ENCODE measurements around the gene CDC14B. TPM values are rescaled to one million over a fixed set of nuclear protein-coding genes. Genes with fewer than 3 reads are reported as not detected.
"Not testable (repeated sequence)": the region's sequence is repeated elsewhere in the genome, so short reads cannot be mapped to it uniquely, and the experiment has no call there.

Gene CDC14B
- total RNA-seq: 10 to 100 TPM in 3 of 4 donors, 1 to 10 TPM in 1; 9.7 to 40.5 (median 20.6) TPM

GRCh38 chr9:96619491-96620180 is at the start of gene CDC14B:
CDC14B (minus strand) TSS chr9:96619843; CDS start chr9:96619378, 465 bp downstream.
- TF ChIP-seq CTCF (IDR thresholded peaks at IDR 0.05) (peak in 3 of 4 experiments; percentile 26 to 54 (median 37)), POLR2A (IDR thresholded peaks at IDR 0.05) (no peak)
- peak within 1 kb of the TSS; percentile 61 to 66 for H3K27ac ChIP-seq
- H3K27me3 ChIP-seq: no peaks in the 10 kb centered on the region
- H3K9me3 ChIP-seq: no peaks in the 10 kb centered on the region
- intact Hi-C loops (cut with DNase I; ENCODE audit: low total_unique reads): no loop called here
- no peaks in the 10 kb centered on the region for H3K4me1 ChIP-seq
- peak within 1 kb of the TSS; percentile 34 to 68 for H3K4me3 ChIP-seq
- no peaks in the 10 kb centered on the region for H3K36me3 ChIP-seq
- peak; percentile 78 to 86 for DNase-seq

- Histone ChIP-seq H3K4me1 (no peaks in the 10 kb centered on the region), H3K27me3 (no peaks in the 10 kb centered on the region), H3K27ac (no peak overlapping the region), H3K36me3 (no peaks in the 10 kb centered on the region), H3K4me3 (no peak overlapping the region), H3K9me3 (no peaks in the 10 kb centered on the region)
- no peak for DNase-seq
- intact Hi-C loops (cut with DNase I; ENCODE audit: low total_unique reads): loop anchor here (10.0 kb wide), 1 partner anchor 344 kb away; no protein-coding TSS in a partner anchor
- no peak for TF ChIP-seq POLR2A (IDR thresholded peaks at IDR 0.05)
- TF ChIP-seq CTCF (IDR thresholded peaks at IDR 0.05): no peak
Measured at GRCh38 chr9:96668868-96669534, 49.4 kb upstream of the CDC14B start.

DNA sequence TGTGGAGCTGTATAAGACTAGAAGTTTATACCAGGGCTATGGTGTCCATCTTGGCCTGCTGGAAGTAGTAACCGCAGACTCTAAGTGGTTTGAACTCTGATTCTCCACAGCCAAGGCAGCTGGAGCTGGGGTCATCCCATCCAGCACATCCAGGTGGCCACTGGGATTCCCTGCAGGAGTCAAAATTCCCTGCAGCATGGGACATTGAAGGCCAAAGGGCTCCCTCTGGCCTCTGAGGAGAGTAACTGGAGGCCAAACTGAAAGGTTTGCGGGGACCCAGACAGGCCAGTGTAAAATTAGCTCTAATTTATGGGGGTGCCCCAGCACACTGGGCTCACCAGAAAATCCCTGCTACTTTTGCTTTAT is 47.7 kb upstream of the CDC14B start:
- no peaks in the 10 kb centered on the region for H3K36me3 ChIP-seq
- DNase-seq: no peak
- no peak overlapping the region for H3K4me3 ChIP-seq
- H3K27me3 ChIP-seq: no peaks in the 10 kb centered on the region
- TF ChIP-seq POLR2A (IDR thresholded peaks at IDR 0.05): no peak
- no peak for TF ChIP-seq CTCF (IDR thresholded peaks at IDR 0.05)
- H3K9me3 ChIP-seq: no peaks in the 10 kb centered on the region
- H3K27ac ChIP-seq: no peak overlapping the region
- H3K4me1 ChIP-seq: no peaks in the 10 kb centered on the region
- intact Hi-C loops (cut with DNase I; ENCODE audit: low total_unique reads): loop anchor here (10.0 kb wide), 1 partner anchor 343 kb away; no protein-coding TSS in a partner anchor

GRCh38 chr9:96666653-96667362 is 47.2 kb upstream of the CDC14B start:
- intact Hi-C loops (cut with DNase I; ENCODE audit: low total_unique reads): loop anchor here (10.0 kb wide), 1 partner anchor 342 kb away; no protein-coding TSS in a partner anchor
- TF ChIP-seq CTCF (IDR thresholded peaks at IDR 0.05): peak; percentile 59 to 73 (median 68)
- H3K27ac ChIP-seq, DNase-seq, H3K4me3 ChIP-seq, H3K9me3 ChIP-seq, H3K4me1 ChIP-seq, H3K27me3 ChIP-seq, H3K36me3 ChIP-seq: not testable (repeated sequence)
